ENCODE data around the gene HSD11B1. TPM values are rescaled to one million over a fixed set of nuclear protein-coding genes. Genes with fewer than 3 reads are reported as not detected.

Gene HSD11B1
- total and polyA plus RNA-seq, 2 donors (not counting 3 experiments of a cell fraction or from before 2014, with no cell fraction given) = not detected

DNA sequence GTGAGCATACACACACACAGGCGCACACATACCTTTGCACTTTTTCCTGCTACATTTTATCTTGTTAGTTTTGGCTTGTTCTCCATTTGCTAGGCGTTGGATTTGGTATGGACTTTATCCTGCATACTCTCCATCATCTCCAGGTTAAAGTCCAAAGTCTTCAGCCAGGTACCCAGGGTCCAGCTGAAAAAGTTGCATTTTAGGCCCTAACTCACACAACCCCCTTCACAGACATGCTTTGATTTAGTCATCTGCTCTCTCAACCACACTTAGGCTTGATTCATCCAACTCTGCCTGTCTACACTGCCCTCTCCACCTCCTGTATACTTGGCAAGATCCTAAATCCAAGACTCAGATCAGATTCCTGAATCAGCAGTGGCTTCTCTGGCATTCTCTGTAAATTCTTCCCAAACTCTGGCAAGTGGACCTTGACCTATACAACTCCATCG, 41.7 kb upstream of the HSD11B1 start:
- Histone ChIP-seq H2AFZ (ENCODE audit: low read depth, low read length) (no peak overlapping the region), H3K9ac (replicated peaks; ENCODE audit: extremely low read depth, insufficient read depth, low read length) (no peak overlapping the region), H3K79me2 (ENCODE audit: control insufficient read depth, insufficient read depth, low read length) (no peaks in the 10 kb centered on the region), H3K36me3 (ENCODE audit: control insufficient read depth in 2 of 2, extremely low read depth in 1 of 2, insufficient read depth in 2 of 2, low read length in 2 of 2) (no peaks in the 10 kb centered on the region), H3K9me1 (replicated peaks; ENCODE audit: control insufficient read depth, extremely low read depth, insufficient read depth, low read length) (no peaks in the 10 kb centered on the region), H3K4me3 (replicated peaks in 1 of 3; ENCODE audit: insufficient read depth in 1 of 3, low read depth in 1 of 3, low read length in 3 of 3) (no peak overlapping the region), H3K27ac (ENCODE audit: insufficient read depth, low read depth, low read length) (no peak overlapping the region), H4K20me1 (replicated peaks; ENCODE audit: control insufficient read depth, extremely low read depth, insufficient read depth, low read length) (no peaks in the 10 kb centered on the region), H3K4me1 (ENCODE audit: control insufficient read depth, extremely low read depth, insufficient read depth, low read length) (peaks cover 10% of the 10 kb centered on the region), H3K4me2 (ENCODE audit: insufficient read depth, low read length) (no peak overlapping the region), H3K9me3 (replicated peaks; ENCODE audit: control insufficient read depth, insufficient read depth, low read length) (no peaks in the 10 kb centered on the region), H3K27me3 (ENCODE audit: control insufficient read depth in 2 of 2, insufficient read depth in 2 of 2, low read length in 2 of 2) (peaks cover 0 to 2% of the 10 kb centered on the region in 2 experiments)
- dilution Hi-C loops (cut with MboI; ENCODE audit: extremely low pct_ligation_motif_present, low sequenced_read_pairs) (no loop called here), intact Hi-C loops (cut with micrococcal nuclease) (no loop called here)
- DNase-seq (ENCODE audit: low read depth, low spot score) (no peak), FAIRE-seq (no peak)
- no TSS peak for BruUV-seq (replicated peaks)
- ChIA-PET CTCF (no interaction called here), POLR2A (no interaction called here)
- TF ChIP-seq POLR2A (IDR thresholded peaks at IDR 0.05; ENCODE audit: low read depth, low read length) = no peak
- TF ChIP-seq EZH2 (IDR thresholded peaks at IDR 0.05; ENCODE audit: borderline replicate concordance, low read depth, low read length, severe bottlenecking) = no peak
- TF ChIP-seq, protein P1, sequence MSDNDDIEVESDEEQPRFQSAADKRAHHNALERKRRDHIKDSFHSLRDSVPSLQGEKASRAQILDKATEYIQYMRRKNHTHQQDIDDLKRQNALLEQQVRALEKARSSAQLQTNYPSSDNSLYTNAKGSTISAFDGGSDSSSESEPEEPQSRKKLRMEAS (IDR thresholded peaks at IDR 0.05; ENCODE audit: insufficient read depth, insufficient read length) = no peak
- no peak for TF ChIP-seq FOS (IDR thresholded peaks at IDR 0.05; ENCODE audit: borderline replicate concordance, insufficient read depth, low read length)
- no peak for TF ChIP-seq POLR2AphosphoS5 (IDR thresholded peaks at IDR 0.05; ENCODE audit: insufficient read depth, low read depth, low read length)
- no peak for TF ChIP-seq GATA2 (IDR thresholded peaks at IDR 0.05; ENCODE audit: insufficient read depth, insufficient read length, low read depth, low read length)
- TF ChIP-seq, protein P2, sequence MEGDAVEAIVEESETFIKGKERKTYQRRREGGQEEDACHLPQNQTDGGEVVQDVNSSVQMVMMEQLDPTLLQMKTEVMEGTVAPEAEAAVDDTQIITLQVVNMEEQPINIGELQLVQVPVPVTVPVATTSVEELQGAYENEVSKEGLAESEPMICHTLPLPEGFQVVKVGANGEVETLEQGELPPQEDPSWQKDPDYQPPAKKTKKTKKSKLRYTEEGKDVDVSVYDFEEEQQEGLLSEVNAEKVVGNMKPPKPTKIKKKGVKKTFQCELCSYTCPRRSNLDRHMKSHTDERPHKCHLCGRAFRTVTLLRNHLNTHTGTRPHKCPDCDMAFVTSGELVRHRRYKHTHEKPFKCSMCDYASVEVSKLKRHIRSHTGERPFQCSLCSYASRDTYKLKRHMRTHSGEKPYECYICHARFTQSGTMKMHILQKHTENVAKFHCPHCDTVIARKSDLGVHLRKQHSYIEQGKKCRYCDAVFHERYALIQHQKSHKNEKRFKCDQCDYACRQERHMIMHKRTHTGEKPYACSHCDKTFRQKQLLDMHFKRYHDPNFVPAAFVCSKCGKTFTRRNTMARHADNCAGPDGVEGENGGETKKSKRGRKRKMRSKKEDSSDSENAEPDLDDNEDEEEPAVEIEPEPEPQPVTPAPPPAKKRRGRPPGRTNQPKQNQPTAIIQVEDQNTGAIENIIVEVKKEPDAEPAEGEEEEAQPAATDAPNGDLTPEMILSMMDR (IDR thresholded peaks at IDR 0.05; ENCODE audit: extremely low read depth in 1 of 2, insufficient read depth in 1 of 2, low read depth in 1 of 2, low read length in 2 of 2) = no peak
- TF ChIP-seq JUN (IDR thresholded peaks at IDR 0.05; ENCODE audit: borderline replicate concordance, insufficient read depth, insufficient read length, low read depth) = no peak
- no peak for TF ChIP-seq MYC (IDR thresholded peaks at IDR 0.05; ENCODE audit: low read depth, low read length)

Measured in endothelial cell of umbilical vein (primary cell).